GM12878 (cell line): Measurements from ENCODE around the gene GTSF1L. TPM values are rescaled to one million over a fixed set of nuclear protein-coding genes. Genes with fewer than 3 reads are reported as not detected.
A peak's percentile ranks its signal among the peaks of the same experiment; 100 is the strongest.

Source experiments
- ATAC-seq: fragments of 200-7000 bp; cut with Tn5 transposase; 3 replicates; pipeline ENCODE4 v1.9.1; 2020; ENCODE audit warnings: mild to moderate bottlenecking, moderate library complexity
- BruUV-seq: library from RNA; stranded (reverse); fragments of 400-500 nt; replicated peaks from 2 replicates; lab custom pipeline; 2021; lab: Mats Ljungman, UMichigan
- CTCF ChIA-PET: fragments of 300-600 bp; sonication (Branson Sonifier 250); formaldehyde crosslinking; extraction: SDS; loops from one replicate; lab custom pipeline; 2021; ENCODE audit warnings: inconsistent platforms; lab: Yijun Ruan, JAX
- POLR2A ChIA-PET: fragments of 350-600 bp; formaldehyde crosslinking; extraction: SDS; loops from one replicate; lab custom pipeline; 2021; ENCODE audit warnings: inconsistent platforms; lab: Charles Lee
- RAD21 ChIA-PET: fragments of 300-600 bp; sonication (Branson Sonifier 250); formaldehyde crosslinking; loops from one replicate; lab custom pipeline; 2023; ENCODE audit warnings: antibody characterized with exemption; ENCODE audit not compliant: unreplicated experiment; lab: Charles Lee
- SMC1A ChIA-PET: fragments of 300-600 bp; sonication (Branson Sonifier 250); formaldehyde crosslinking; loops from one replicate; lab custom pipeline; 2023; ENCODE audit not compliant: unreplicated experiment, uncharacterized antibody; lab: Charles Lee
- DNase-seq: peaks from one replicate; pipeline ENCODE4 v3.0.0-alpha.2; 2011; ENCODE audit warnings: low read depth, low spot score
- FAIRE-seq: peaks from 3 replicates; lab custom pipeline; 2011; peaks lifted over from hg19 to GRCh38; lab: Jason Lieb, UNC
- H2AFZ ChIP-seq: 2 replicates; pipeline ENCODE4 v1.6.0; 2011; ENCODE audit warnings: low read depth, low read length, control low read depth; ENCODE audit not compliant: control insufficient read depth
- H3K27ac ChIP-seq: 2 replicates; pipeline ENCODE4 v1.5.1; 2011; ENCODE audit warnings: control low read depth; ENCODE audit not compliant: control insufficient read depth, insufficient read depth
- H3K27me3 ChIP-seq, 2 experiments: replicated peaks in 1 of 2; 2 replicates each; pipeline versions ENCODE4 v1.6.0 to v1.6.1; 2011; ENCODE audit warnings: low read length in 1 of 2; ENCODE audit not compliant: control insufficient read depth in 2 of 2, insufficient read depth in 2 of 2
- H3K36me3 ChIP-seq, 2 experiments: 2 replicates each; pipeline ENCODE4 v1.5.1; 2011; ENCODE audit warnings: low read length in 1 of 2; ENCODE audit not compliant: control insufficient read depth in 2 of 2, insufficient read depth in 2 of 2
- H3K4me1 ChIP-seq: 2 replicates; pipeline ENCODE4 v1.6.1; 2011; ENCODE audit warnings: mild to moderate bottlenecking, low read length, moderate library complexity, mixed read lengths; ENCODE audit not compliant: control insufficient read depth, insufficient read depth
- H3K4me2 ChIP-seq: 2 replicates; pipeline ENCODE4 v1.6.0; 2011; ENCODE audit warnings: control low read depth; ENCODE audit not compliant: control insufficient read depth, insufficient read depth
- H3K4me3 ChIP-seq: fragments of 200-600 bp; sonication (generic); 2 replicates; pipeline ENCODE4 v1.5.1; 2016
- H3K79me2 ChIP-seq: 2 replicates; pipeline ENCODE4 v1.6.0; 2011; ENCODE audit warnings: low read length; ENCODE audit not compliant: control insufficient read depth, insufficient read depth
- H3K9ac ChIP-seq: 2 replicates; pipeline ENCODE4 v1.8.0; 2011; ENCODE audit warnings: low read length, control low read depth, mixed read lengths; ENCODE audit not compliant: control insufficient read depth, insufficient read depth
- H3K9me3 ChIP-seq: replicated peaks from 3 replicates; pipeline ENCODE4 v1.5.1; 2011; ENCODE audit warnings: mild to moderate bottlenecking, low read length; ENCODE audit not compliant: control insufficient read depth, insufficient read depth
- H4K20me1 ChIP-seq: 2 replicates; pipeline ENCODE4 v1.6.0; 2011; ENCODE audit not compliant: control insufficient read depth, insufficient read depth
- BCLAF1 ChIP-seq: fragments of 450-650 bp; IDR thresholded peaks from 2 replicates; pipeline ENCODE4 v1.6.1; 2017; ENCODE audit warnings: antibody characterized with exemption, mild to moderate bottlenecking, moderate library complexity
- CBX5 ChIP-seq: sonication (generic); IDR thresholded peaks from 2 replicates; pipeline ENCODE4 v1.6.1; 2016; ENCODE audit warnings: low read depth, moderate library complexity, mild to moderate bottlenecking, inconsistent platforms
- CEBPZ ChIP-seq: fragments of 150-350 bp; IDR thresholded peaks from 2 replicates; pipeline ENCODE4 v1.6.1; 2016; ENCODE audit warnings: low read depth, low read length
- DPF2 ChIP-seq: fragments of 450-650 bp; IDR thresholded peaks from 2 replicates; pipeline ENCODE4 v1.6.1; 2017; ENCODE audit warnings: mild to moderate bottlenecking
- FOS ChIP-seq: IDR thresholded peaks from 3 replicates; pipeline ENCODE4 v1.6.1; 2011; ENCODE audit warnings: borderline replicate concordance; ENCODE audit not compliant: insufficient read length; ENCODE audit errors: extremely low read depth
- HSF1 ChIP-seq: fragments of 150-350 bp; IDR thresholded peaks from 2 replicates; pipeline ENCODE4 v1.6.1; 2014; ENCODE audit warnings: mild to moderate bottlenecking, low read depth, low read length
- JUNB ChIP-seq: IDR thresholded peaks from 2 replicates; pipeline ENCODE4 v1.6.1; 2016; ENCODE audit warnings: antibody characterized with exemption, mild to moderate bottlenecking
- JUND ChIP-seq: IDR thresholded peaks from 2 replicates; pipeline ENCODE4 v1.6.1; 2012; ENCODE audit warnings: low read depth, mild to moderate bottlenecking, low read length, improper control_type of control experiment, moderate library complexity
- MAX ChIP-seq: IDR thresholded peaks from 2 replicates; pipeline ENCODE4 v1.6.1; 2012; ENCODE audit warnings: low read depth, low read length, improper control_type of control experiment
- POLR2A ChIP-seq: IDR thresholded peaks from 2 replicates; pipeline ENCODE4 v1.6.1; 2011; ENCODE audit warnings: low read depth, mild to moderate bottlenecking, low read length
- RUNX3 ChIP-seq: IDR thresholded peaks from 2 replicates; pipeline ENCODE4 v1.6.1; 2012; ENCODE audit warnings: low read length, inconsistent platforms
- SP1 ChIP-seq: IDR thresholded peaks from one replicate; pipeline ENCODE4 v1.6.1; 2011; ENCODE audit warnings: low read depth, low read length
- TCF3 ChIP-seq: IDR thresholded peaks from 2 replicates; pipeline ENCODE4 v1.6.1; 2012; ENCODE audit warnings: low read depth, mild to moderate bottlenecking, low read length, borderline replicate concordance; ENCODE audit not compliant: insufficient read depth
- ZNF384 ChIP-seq: IDR thresholded peaks from 2 replicates; pipeline ENCODE4 v1.6.1; 2012; ENCODE audit warnings: low read depth, mild to moderate bottlenecking, low read length, improper control_type of control experiment, borderline replicate concordance
- WGBS: methylation state at CpG from one replicate; pipeline ENCODE4 v1.1.6; 2016; ENCODE audit warnings: low lambda C conversion rate; ENCODE audit not compliant: insufficient replicate concordance, insufficient coverage; ENCODE audit errors: missing lambda C conversion rate; 5-methylcytosine and 5-hydroxymethylcytosine counted together
- in situ Hi-C: fragments of 300-500 bp; cut with MboI; formaldehyde crosslinking; loops from 9 replicates; pipeline ENCODE4 v1.14.3; 2018; ENCODE audit warnings: mixed read lengths
- intact Hi-C: fragments of 100-400 bp; cut with micrococcal nuclease; formaldehyde crosslinking; loops from one replicate; pipeline ENCODE4 v1.14.2; 2022; ENCODE audit not compliant: unreplicated experiment
- polyA plus RNA-seq, 11 experiments: library from polyadenylated mRNA; depleted of rRNA in 4 of 11; unstranded in 6 of 11; stranded (reverse) in 5 of 11; fragments of >200 nt; fragmentation: Nextera tagmentation in 4 of 11; fragmentation: Illumina TruSeq in 1 of 11; extraction: Ambion mirVana in 4 of 11; extraction: Trizol in 1 of 11; gene quantifications; 1 replicate in 1 of 11; 2 replicates in 10 of 11; pipeline versions ENCODE4 v1.2.1 to v1.2.3, GENCODE V29; 2011 to 2016; ENCODE audit warnings: inconsistent platforms in 2 of 11, missing spikeins in 2 of 11, low read depth in 1 of 11
- total RNA-seq, 4 experiments: library from RNA; depleted of rRNA in 3 of 4; stranded (reverse); fragments of >200 nt in 3 of 4; fragmentation: Illumina TruSeq in 1 of 4; extraction: Trizol in 1 of 4; gene quantifications; 2 replicates each; pipeline versions ENCODE4 v1.2.1 to v1.2.3, GENCODE V29; 2013 to 2021

Gene GTSF1L
- total and polyA plus RNA-seq, 10 of the 15 experiments (the other 5 are each of a cell fraction or from before 2014, with no cell fraction given) = 0.56 to 2.4 (median 1.3) TPM

- no peak for TF ChIP-seq JUND
- TF ChIP-seq CEBPZ = no peak
- TF ChIP-seq, all 136 proteins: peak for 4
Observed at GRCh38 chr20:43721429-43722152, 5.2 kb downstream of the GTSF1L start (continued).

- no peaks in the 10 kb centered on the region for H3K27me3 ChIP-seq
- no peak overlapping the region for H3K9ac ChIP-seq
- no peak overlapping the region for H3K27ac ChIP-seq
- no peak overlapping the region for H2AFZ ChIP-seq
- ATAC-seq (peak; percentile 12; the same call in 1 of the 3 replicates), FAIRE-seq (no peak), DNase-seq (no peak)
- SMC1A ChIA-PET = interaction anchor here (1.4 to 2.2 kb wide), 3 partner anchors 10 to 29 kb away, joined by 4 to 7 read pairs (median 5); no protein-coding TSS in a partner anchor
- H3K4me2 ChIP-seq = no peak overlapping the region
- H3K9me3 ChIP-seq = no peaks in the 10 kb centered on the region; the same call in 1 of the 3 replicates
- no peak overlapping the region for H3K4me3 ChIP-seq
- RAD21 ChIA-PET = interaction anchor here (0.7 to 2.0 kb wide), 2 partner anchors 13 to 29 kb away, joined by 3 to 4 read pairs; no protein-coding TSS in a partner anchor
- no peaks in the 10 kb centered on the region for H4K20me1 ChIP-seq
- no TSS peak for BruUV-seq
- in situ Hi-C loops (no loop called here), intact Hi-C loops (no loop called here)
- 0% methylated on average over 2 of the region's 2 CpGs for WGBS
- no peak for TF ChIP-seq HSF1
- TF ChIP-seq TCF3 = no peak
- TF ChIP-seq POLR2A = no peak
- TF ChIP-seq MAX = no peak
- no peak for TF ChIP-seq BCLAF1
- TF ChIP-seq SP1 = no peak
- TF ChIP-seq CBX5 = no peak
- no peak for TF ChIP-seq ZNF384
- no peak for TF ChIP-seq JUNB
- no peak for TF ChIP-seq FOS
- no peak for TF ChIP-seq RUNX3
- TF ChIP-seq DPF2 = no peak
- CTCF ChIA-PET = interaction anchor here (2.2 kb wide), 1 partner anchor 10 kb away, joined by 8 read pairs; no protein-coding TSS in a partner anchor
- POLR2A ChIA-PET = interaction anchor here (0.6 to 1.0 kb wide), 2 partner anchors 10 to 1675 kb away, joined by 3 to 6 read pairs; no protein-coding TSS in a partner anchor
- H3K79me2 ChIP-seq = no peaks in the 10 kb centered on the region
- peaks cover 4% of the 10 kb centered on the region; the same call in 1 of the 2 replicates for H3K4me1 ChIP-seq
- H3K36me3 ChIP-seq = peaks cover 3 to 9% of the 10 kb centered on the region in 2 experiments; a peak in 2 of 4 replicates
Observed at GRCh38 chr20:43721097-43721428, 5.7 kb downstream of the GTSF1L start.
